ENCODE results near the gene MSH6.

DNA sequence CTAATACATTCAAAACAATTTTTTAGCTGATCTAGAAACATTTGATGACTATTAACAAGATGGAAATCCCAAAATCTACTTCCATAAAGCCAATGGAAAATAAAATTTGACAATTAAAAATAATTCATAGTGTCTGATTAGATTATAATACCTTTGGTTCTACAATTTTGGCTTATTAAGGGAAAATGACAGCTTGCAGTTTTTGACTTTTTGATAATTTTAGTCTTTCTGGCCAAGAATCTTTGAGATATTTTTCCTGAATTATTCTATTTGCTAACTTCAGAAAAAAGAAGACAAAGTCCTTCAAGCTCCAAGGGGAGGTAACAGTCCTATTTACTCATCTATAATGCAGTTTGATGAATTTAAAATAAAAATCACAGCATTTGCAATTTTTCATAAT is 39.6 kb downstream of the MSH6 start:
- TF ChIP-seq CTCF (IDR thresholded peaks at IDR 0.05 in 2 of 3, conservative IDR thresholded peaks at IDR 0.05 in 1 of 3; ENCODE audit: insufficient read depth in 2 of 3, low read depth in 1 of 3, low read length in 3 of 3) = no peak
- TF ChIP-seq GABPA (tag; conservative IDR thresholded peaks at IDR 0.05; ENCODE audit: low read depth) = no peak
- no peak for TF ChIP-seq KLF1 (tag; IDR thresholded peaks at IDR 0.05)
- TF ChIP-seq POLR3A (IDR thresholded peaks at IDR 0.05; ENCODE audit: borderline replicate concordance, extremely low read depth, insufficient read depth, insufficient read length) = no peak
- no peak for TF ChIP-seq TAF1 (IDR thresholded peaks at IDR 0.05; ENCODE audit: control insufficient read depth, extremely low read depth, insufficient read depth, low read length, severe bottlenecking)
- TF ChIP-seq, protein P1, sequence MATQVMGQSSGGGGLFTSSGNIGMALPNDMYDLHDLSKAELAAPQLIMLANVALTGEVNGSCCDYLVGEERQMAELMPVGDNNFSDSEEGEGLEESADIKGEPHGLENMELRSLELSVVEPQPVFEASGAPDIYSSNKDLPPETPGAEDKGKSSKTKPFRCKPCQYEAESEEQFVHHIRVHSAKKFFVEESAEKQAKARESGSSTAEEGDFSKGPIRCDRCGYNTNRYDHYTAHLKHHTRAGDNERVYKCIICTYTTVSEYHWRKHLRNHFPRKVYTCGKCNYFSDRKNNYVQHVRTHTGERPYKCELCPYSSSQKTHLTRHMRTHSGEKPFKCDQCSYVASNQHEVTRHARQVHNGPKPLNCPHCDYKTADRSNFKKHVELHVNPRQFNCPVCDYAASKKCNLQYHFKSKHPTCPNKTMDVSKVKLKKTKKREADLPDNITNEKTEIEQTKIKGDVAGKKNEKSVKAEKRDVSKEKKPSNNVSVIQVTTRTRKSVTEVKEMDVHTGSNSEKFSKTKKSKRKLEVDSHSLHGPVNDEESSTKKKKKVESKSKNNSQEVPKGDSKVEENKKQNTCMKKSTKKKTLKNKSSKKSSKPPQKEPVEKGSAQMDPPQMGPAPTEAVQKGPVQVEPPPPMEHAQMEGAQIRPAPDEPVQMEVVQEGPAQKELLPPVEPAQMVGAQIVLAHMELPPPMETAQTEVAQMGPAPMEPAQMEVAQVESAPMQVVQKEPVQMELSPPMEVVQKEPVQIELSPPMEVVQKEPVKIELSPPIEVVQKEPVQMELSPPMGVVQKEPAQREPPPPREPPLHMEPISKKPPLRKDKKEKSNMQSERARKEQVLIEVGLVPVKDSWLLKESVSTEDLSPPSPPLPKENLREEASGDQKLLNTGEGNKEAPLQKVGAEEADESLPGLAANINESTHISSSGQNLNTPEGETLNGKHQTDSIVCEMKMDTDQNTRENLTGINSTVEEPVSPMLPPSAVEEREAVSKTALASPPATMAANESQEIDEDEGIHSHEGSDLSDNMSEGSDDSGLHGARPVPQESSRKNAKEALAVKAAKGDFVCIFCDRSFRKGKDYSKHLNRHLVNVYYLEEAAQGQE (IDR thresholded peaks at IDR 0.05; ENCODE audit: borderline replicate concordance) = no peak
- TF ChIP-seq, protein P1 (CRISPR knock-in tag; IDR thresholded peaks at IDR 0.05; ENCODE audit: low read depth) = no peak
- no peak for TF ChIP-seq ARID2 (IDR thresholded peaks at IDR 0.05)
